Skin of body (tissue), 2 donors: ENCODE measurements around the gene NID2. TPM values are rescaled to one million over a fixed set of nuclear protein-coding genes. Genes with fewer than 3 reads are reported as not detected.

ENCODE experiments used
- DNase-seq: peaks from one replicate; lab custom pipeline; 2025; lab: John Stamatoyannopoulos, UW
- total RNA-seq: library from RNA; depleted of rRNA; stranded (reverse); fragments of >200 nt; gene quantifications from one replicate; pipeline ENCODE4 v1.2.3, GENCODE V29; 2014

NID2 gene
- total RNA-seq, 1 donor from 2014 or later, result 68.8 TPM

GRCh38 chr14:52025310-52025709, 43.5 kb downstream of the NID2 start:
- DNase-seq, result no peak

- peak; percentile 87 for DNase-seq
These were observed 45.3 kb downstream of the NID2 start for GRCh38 chr14:52023518-52023917.

- no peak for DNase-seq
These were observed 46.8 kb downstream of the NID2 start for GRCh38 chr14:52021957-52022600.

- DNase-seq, result no peak
These were observed 47.8 kb downstream of the NID2 start for GRCh38 chr14:52020866-52021717.

- DNase-seq, result no peak
These were observed 48.6 kb downstream of the NID2 start for GRCh38 chr14:52020161-52020714.

GRCh38 chr14:52018970-52019369, 49.9 kb downstream of the NID2 start:
- no peak for DNase-seq

- DNase-seq, result no peak
These were observed 50.6 kb downstream of the NID2 start for GRCh38 chr14:52018252-52018651.

GRCh38 chr14:52015411-52016030, 53.3 kb downstream of the NID2 start:
- no peak for DNase-seq

- peak; percentile 90 for DNase-seq
These were observed 54.1 kb downstream of the NID2 start for GRCh38 chr14:52014601-52015267.

- no peak for DNase-seq
These were observed 54.8 kb downstream of the NID2 start for GRCh38 chr14:52013984-52014600.

GRCh38 chr14:52012635-52013034, 56.2 kb downstream of the NID2 start:
- DNase-seq, result peak; percentile 24

- DNase-seq, result no peak
These were observed 57.3 kb downstream of the NID2 start for GRCh38 chr14:52011523-52011922.

GRCh38 chr14:52010173-52010693, 58.6 kb downstream of the NID2 start:
- no peak for DNase-seq

- no peak for DNase-seq
These were observed 60.7 kb downstream of the NID2 start for GRCh38 chr14:52008136-52008535.

GRCh38 chr14:52007637-52008036, 61.2 kb downstream of the NID2 start:
- DNase-seq, result no peak

GRCh38 chr14:52007211-52007610, 61.6 kb downstream of the NID2 start:
- DNase-seq, result no peak

GRCh38 chr14:52006361-52006760, 62.5 kb downstream of the NID2 start:
- DNase-seq, result no peak

GRCh38 chr14:52005625-52006024, 63.2 kb downstream of the NID2 start:
- DNase-seq, result no peak

GRCh38 chr14:52003324-52003723, 65.5 kb downstream of the NID2 start:
- no peak for DNase-seq

GRCh38 chr14:52002542-52002941, 66.3 kb downstream of the NID2 start:
- DNase-seq, result no peak

- DNase-seq, result peak; percentile 94
These were observed 68.2 kb downstream of the NID2 start for GRCh38 chr14:52000696-52001095.
